PC-9 (cell line): ENCODE results near the gene AP2B1.

Experiments used
- CTCF ChIP-seq: fragments of 200-600 bp; sonication (generic); conservative IDR thresholded peaks from 2 replicates; pipeline ENCODE4 v1.6.1; 2017; ENCODE audit warnings: mixed run types, antibody characterized with exemption, mild to moderate bottlenecking, moderate library complexity
- EZH2 ChIP-seq: fragments of 200-600 bp; sonication (generic); IDR thresholded peaks from 2 replicates; pipeline ENCODE4 v1.8.0; 2017; ENCODE audit warnings: antibody characterized with exemption, low read depth

GRCh38 chr17:35655303-35655702, 68.2 kb downstream of the AP2B1 start:
- no peak for TF ChIP-seq CTCF
- no peak for TF ChIP-seq EZH2
